Lung (tissue), 12 donors: ENCODE data around the gene FRRS1. TPM values are rescaled to one million over a fixed set of nuclear protein-coding genes. Genes with fewer than 3 reads are reported as not detected.

Experiments used
- ATAC-seq: fragments of 200-7000 bp; cut with Tn5 transposase; one replicate; pipeline ENCODE4 v1.9.1; 2020; ENCODE audit warnings: moderate number of reproducible peaks; ENCODE audit not compliant: insufficient read depth, low FRiP score
- DNase-seq, 3 donors: peaks; one replicate each; pipeline ENCODE4 v3.0.0-alpha.2; 2013 to 2017
- H3K27ac ChIP-seq, 2 donors: one replicate each; pipeline ENCODE4 v1.5.1; 2013; ENCODE audit warnings: mild to moderate bottlenecking in 2 of 2, moderate library complexity in 2 of 2, control low read depth in 1 of 2, inconsistent platforms in 1 of 2, low read depth in 1 of 2, low read length in 1 of 2
- H3K27me3 ChIP-seq, 3 donors: one replicate each; pipeline ENCODE4 v1.5.1; 2013; ENCODE audit warnings: low read length in 2 of 3; ENCODE audit not compliant: control insufficient read depth in 3 of 3, insufficient read depth in 3 of 3
- H3K36me3 ChIP-seq, 4 donors: one replicate each; pipeline ENCODE4 v1.5.1; 2013; ENCODE audit warnings: low read length in 4 of 4, mild to moderate bottlenecking in 1 of 4, moderate library complexity in 1 of 4; ENCODE audit not compliant: control insufficient read depth in 4 of 4, insufficient read depth in 4 of 4
- H3K4me1 ChIP-seq, 5 donors: one replicate each; pipeline ENCODE4 v1.5.1; 2013; ENCODE audit warnings: low read length in 5 of 5, mild to moderate bottlenecking in 2 of 5, moderate library complexity in 1 of 5; ENCODE audit not compliant: control insufficient read depth in 5 of 5, insufficient read depth in 5 of 5
- H3K4me3 ChIP-seq: one replicate; pipeline ENCODE4 v1.5.1; 2013; ENCODE audit warnings: mild to moderate bottlenecking, control low read depth, moderate library complexity
- H3K9ac ChIP-seq, 2 donors: one replicate each; pipeline ENCODE4 v1.5.1; 2013; ENCODE audit warnings: low read length in 2 of 2, control low read depth in 1 of 2; ENCODE audit not compliant: insufficient read depth in 1 of 2
- H3K9me3 ChIP-seq, 4 donors: one replicate each; pipeline ENCODE4 v1.5.1; 2013; ENCODE audit warnings: low read length in 3 of 4, mild to moderate bottlenecking in 1 of 4, moderate library complexity in 1 of 4; ENCODE audit not compliant: control insufficient read depth in 4 of 4, insufficient read depth in 3 of 4
- CTCF ChIP-seq: IDR thresholded peaks from 2 replicates; pipeline ENCODE4 v1.5.1; 2012; ENCODE audit warnings: mild to moderate bottlenecking; ENCODE audit errors: control extremely low read depth, extremely low read depth
- WGBS, 2 donors: extraction: QIAGEN DNeasy Blood & Tissue Kit; methylation state at CpG; one replicate each; pipeline ENCODE4 v1.1.7; 2013; 5-methylcytosine and 5-hydroxymethylcytosine counted together
- polyA plus RNA-seq, 2 donors: library from polyadenylated mRNA; stranded (reverse); fragments of 200-250 nt; gene quantifications; one replicate each; pipeline ENCODE4 v1.2.1, GENCODE V29; 2013
- total RNA-seq, 2 donors: library from RNA; depleted of rRNA in 1 of 2; stranded (reverse); fragments of >200 nt in 1 of 2; gene quantifications; one replicate each; pipeline ENCODE4 v1.2.1, GENCODE V29; 2014 to 2021
- donor health status: control.
- donor health status: control.
- donor health status: Bipolar disorder and iron deficiency.
- donor health status: healthy.
- donor health status: DM: yes; HTN: yes; CAD: no.

FRRS1 gene
- total and polyA plus RNA-seq, 4 donors = 0.67 to 12.1 (median 7.4) TPM

- H3K27me3 ChIP-seq = no peaks in the 10 kb centered on the region
- H3K36me3 ChIP-seq = peaks cover 0 to 19% (median 4%) of the 10 kb centered on the region in 4 donors
- H3K27ac ChIP-seq = no peak overlapping the region
- no peaks in the 10 kb centered on the region for H3K4me1 ChIP-seq
- no peak overlapping the region for H3K4me3 ChIP-seq
- no peaks in the 10 kb centered on the region for H3K9me3 ChIP-seq
- no peak overlapping the region for H3K9ac ChIP-seq
- no peak for ATAC-seq
- no peak for DNase-seq
- WGBS, 2 donors = 89 to 92% methylated on average over 1 of the region's 1 CpG
- TF ChIP-seq CTCF = no peak
Measured at GRCh38 chr1:99717005-99717404, 49.4 kb downstream of the FRRS1 start.

GRCh38 chr1:99713006-99713405 is 53.4 kb downstream of the FRRS1 start:
- H3K36me3 ChIP-seq = peaks cover 4 to 32% (median 5%) of the 10 kb centered on the region in 4 donors
- H3K4me1 ChIP-seq = no peaks in the 10 kb centered on the region
- H3K27ac ChIP-seq = no peak overlapping the region
- H3K4me3 ChIP-seq = no peak overlapping the region
- no peaks in the 10 kb centered on the region for H3K27me3 ChIP-seq
- WGBS, 2 donors = 93 to 98% methylated on average over 2 of the region's 2 CpGs
- DNase-seq = no peak
- H3K9ac ChIP-seq = no peak overlapping the region
- no peaks in the 10 kb centered on the region for H3K9me3 ChIP-seq
- TF ChIP-seq CTCF = no peak
- no peak for ATAC-seq

- TF ChIP-seq CTCF = no peak
- no peaks in the 10 kb centered on the region for H3K27me3 ChIP-seq
- 93 to 94% methylated on average over 4 of the region's 4 CpGs for WGBS, 2 donors
- no peak overlapping the region for H3K27ac ChIP-seq
- H3K4me1 ChIP-seq = no peaks in the 10 kb centered on the region
- no peak overlapping the region for H3K9ac ChIP-seq
- H3K36me3 ChIP-seq = peaks cover 0 to 24% (median 4%) of the 10 kb centered on the region in 4 donors
- H3K4me3 ChIP-seq = no peak overlapping the region
- ATAC-seq = no peak
- H3K9me3 ChIP-seq = no peaks in the 10 kb centered on the region
- DNase-seq = no peak
Measured at GRCh38 chr1:99710994-99711393, 55.4 kb downstream of the FRRS1 start.

GRCh38 chr1:99707535-99708142 is 58.8 kb downstream of the FRRS1 start:
- Histone ChIP-seq H3K4me3 (no peak overlapping the region), H3K27ac (no peak overlapping the region), H3K4me1 (peaks cover 0 to 1% (median 0%) of the 10 kb centered on the region in 5 donors), H3K36me3 (peaks cover 0 to 14% (median 3%) of the 10 kb centered on the region in 4 donors), H3K27me3 (no peaks in the 10 kb centered on the region), H3K9me3 (no peaks in the 10 kb centered on the region), H3K9ac (no peak overlapping the region)
- TF ChIP-seq CTCF = peak; percentile 81
- ATAC-seq (peak; percentile 88), DNase-seq (peak; percentile 70 to 82 (median 76))
- WGBS, 2 donors = 22 to 28% methylated on average over 4 of the region's 4 CpGs
